Osteoblast (primary cell): ENCODE results near the gene IL11RA. TPM values are rescaled to one million over a fixed set of nuclear protein-coding genes. Genes with fewer than 3 reads are reported as not detected.

Experiments used
- DNase-seq: peaks from one replicate; pipeline ENCODE4 v3.0.0; 2011; ENCODE audit warnings: low spot score, mixed read lengths; ENCODE audit not compliant: insufficient read length; ENCODE audit errors: missing footprints
- H2AFZ ChIP-seq: 2 replicates; pipeline ENCODE4 v1.6.0; 2011; ENCODE audit warnings: mild to moderate bottlenecking, low read length
- H3K27ac ChIP-seq: 2 replicates; pipeline ENCODE4 v1.5.1; 2011; ENCODE audit warnings: mild to moderate bottlenecking, low read depth, low read length, moderate library complexity
- H3K27me3 ChIP-seq: 2 replicates; pipeline ENCODE4 v1.6.0; 2012; ENCODE audit warnings: mild to moderate bottlenecking, control low read depth, inconsistent platforms, low read length, moderate library complexity; ENCODE audit not compliant: insufficient read depth
- H3K36me3 ChIP-seq: 2 replicates; pipeline ENCODE4 v1.5.1; 2011; ENCODE audit warnings: mild to moderate bottlenecking, low read length, control low read depth, moderate library complexity; ENCODE audit not compliant: insufficient read depth
- H3K4me1 ChIP-seq: 2 replicates; pipeline ENCODE4 v1.5.1; 2011; ENCODE audit warnings: mild to moderate bottlenecking, low read length, control low read depth, moderate library complexity; ENCODE audit not compliant: insufficient read depth
- H3K4me2 ChIP-seq: 2 replicates; pipeline ENCODE4 v1.6.0; 2011; ENCODE audit warnings: mild to moderate bottlenecking, low read length; ENCODE audit not compliant: insufficient read depth
- H3K4me3 ChIP-seq: fragments of 200-600 bp; sonication (generic); 3 replicates; pipeline ENCODE4 v1.5.1; 2012; ENCODE audit warnings: mild to moderate bottlenecking, low read length, inconsistent platforms; ENCODE audit not compliant: insufficient read depth
- H3K79me2 ChIP-seq: 2 replicates; pipeline ENCODE4 v1.6.0; 2012; ENCODE audit warnings: mild to moderate bottlenecking, low read length, control low read depth, inconsistent platforms; ENCODE audit not compliant: insufficient read depth
- H3K9me3 ChIP-seq: 2 replicates; pipeline ENCODE4 v1.5.1; 2011; ENCODE audit warnings: low read depth, low read length, control low read depth
- H4K20me1 ChIP-seq: 2 replicates; pipeline ENCODE4 v1.6.0; 2012; ENCODE audit warnings: mild to moderate bottlenecking, low read length, control low read depth; ENCODE audit not compliant: insufficient read depth
- total RNA-seq: library from RNA; depleted of rRNA; stranded (reverse); fragments of >200 nt; gene quantifications from 2 replicates; pipeline ENCODE4 v1.2.3, GENCODE V29; 2012
- TF ChIP-seq, protein P1 (sequence below): IDR thresholded peaks from 2 replicates; pipeline ENCODE4 v1.5.1; 2011; ENCODE audit warnings: mild to moderate bottlenecking, low read depth, low read length, moderate library complexity; ENCODE audit errors: extremely low read depth

The IL11RA gene
- total RNA-seq, 1 donor, result 34.4 TPM

DNA sequence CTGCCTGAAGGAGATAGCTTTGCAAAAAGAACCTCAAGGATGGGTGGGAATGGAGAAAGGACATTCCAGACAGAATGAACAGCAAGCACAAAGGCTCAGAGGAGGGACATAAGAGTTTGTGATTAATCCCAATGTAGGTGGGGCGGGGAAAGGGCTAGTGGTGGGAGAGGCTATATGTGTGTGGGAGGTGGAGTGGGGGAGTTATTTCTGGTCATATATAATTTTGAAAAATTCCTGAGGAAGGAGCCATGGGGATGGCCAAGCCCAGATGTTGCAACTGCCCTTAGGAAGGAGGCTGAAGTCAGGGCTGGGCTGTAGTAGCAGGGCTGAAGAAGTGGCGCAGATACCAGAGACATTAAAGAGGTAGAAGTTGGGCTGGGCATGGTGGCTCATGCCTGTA is 23.9 kb downstream of the IL11RA start:
- Histone ChIP-seq H3K27ac (no peak overlapping the region), H3K4me1 (no peaks in the 10 kb centered on the region), H3K27me3 (no peaks in the 10 kb centered on the region), H3K36me3 (peaks cover 1% of the 10 kb centered on the region), H3K4me2 (no peak overlapping the region), H2AFZ (no peak overlapping the region), H4K20me1 (no peaks in the 10 kb centered on the region), H3K4me3 (no peak overlapping the region), H3K9me3 (no peaks in the 10 kb centered on the region), H3K79me2 (no peaks in the 10 kb centered on the region)
- TF ChIP-seq, protein P1, sequence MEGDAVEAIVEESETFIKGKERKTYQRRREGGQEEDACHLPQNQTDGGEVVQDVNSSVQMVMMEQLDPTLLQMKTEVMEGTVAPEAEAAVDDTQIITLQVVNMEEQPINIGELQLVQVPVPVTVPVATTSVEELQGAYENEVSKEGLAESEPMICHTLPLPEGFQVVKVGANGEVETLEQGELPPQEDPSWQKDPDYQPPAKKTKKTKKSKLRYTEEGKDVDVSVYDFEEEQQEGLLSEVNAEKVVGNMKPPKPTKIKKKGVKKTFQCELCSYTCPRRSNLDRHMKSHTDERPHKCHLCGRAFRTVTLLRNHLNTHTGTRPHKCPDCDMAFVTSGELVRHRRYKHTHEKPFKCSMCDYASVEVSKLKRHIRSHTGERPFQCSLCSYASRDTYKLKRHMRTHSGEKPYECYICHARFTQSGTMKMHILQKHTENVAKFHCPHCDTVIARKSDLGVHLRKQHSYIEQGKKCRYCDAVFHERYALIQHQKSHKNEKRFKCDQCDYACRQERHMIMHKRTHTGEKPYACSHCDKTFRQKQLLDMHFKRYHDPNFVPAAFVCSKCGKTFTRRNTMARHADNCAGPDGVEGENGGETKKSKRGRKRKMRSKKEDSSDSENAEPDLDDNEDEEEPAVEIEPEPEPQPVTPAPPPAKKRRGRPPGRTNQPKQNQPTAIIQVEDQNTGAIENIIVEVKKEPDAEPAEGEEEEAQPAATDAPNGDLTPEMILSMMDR, result no peak
- DNase-seq, result peak; percentile 78

DNA sequence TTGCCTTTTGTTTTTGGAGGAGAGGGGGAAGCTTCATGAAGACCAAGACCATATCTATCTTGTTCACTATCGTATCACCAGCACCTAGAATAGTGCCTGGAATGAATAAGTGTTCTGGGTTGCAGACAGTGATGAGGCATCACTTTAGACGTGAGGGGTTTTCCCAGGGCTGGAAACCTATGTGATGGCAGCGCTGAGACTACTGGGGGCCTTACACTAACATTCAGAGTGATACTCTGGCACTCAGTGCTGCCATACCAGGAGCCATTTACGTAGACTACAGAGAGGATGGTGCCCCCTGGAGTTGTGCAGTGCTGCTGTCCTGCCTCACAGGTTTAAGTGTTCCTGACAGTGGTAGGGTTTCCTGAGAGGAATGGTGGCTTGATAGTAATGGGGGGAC is 32.2 kb downstream of the IL11RA start:
- H3K36me3 ChIP-seq, result peaks cover 4% of the 10 kb centered on the region
- no peaks in the 10 kb centered on the region for H3K79me2 ChIP-seq
- H2AFZ ChIP-seq, result no peak overlapping the region
- H3K27ac ChIP-seq, result no peak overlapping the region
- H3K27me3 ChIP-seq, result no peaks in the 10 kb centered on the region
- peak; percentile 80 for DNase-seq
- TF ChIP-seq, protein P1, result no peak
- H3K4me3 ChIP-seq, result no peak overlapping the region
- no peaks in the 10 kb centered on the region for H3K9me3 ChIP-seq
- H4K20me1 ChIP-seq, result peaks cover 8% of the 10 kb centered on the region
- peaks cover 5% of the 10 kb centered on the region for H3K4me1 ChIP-seq
- no peak overlapping the region for H3K4me2 ChIP-seq

DNA sequence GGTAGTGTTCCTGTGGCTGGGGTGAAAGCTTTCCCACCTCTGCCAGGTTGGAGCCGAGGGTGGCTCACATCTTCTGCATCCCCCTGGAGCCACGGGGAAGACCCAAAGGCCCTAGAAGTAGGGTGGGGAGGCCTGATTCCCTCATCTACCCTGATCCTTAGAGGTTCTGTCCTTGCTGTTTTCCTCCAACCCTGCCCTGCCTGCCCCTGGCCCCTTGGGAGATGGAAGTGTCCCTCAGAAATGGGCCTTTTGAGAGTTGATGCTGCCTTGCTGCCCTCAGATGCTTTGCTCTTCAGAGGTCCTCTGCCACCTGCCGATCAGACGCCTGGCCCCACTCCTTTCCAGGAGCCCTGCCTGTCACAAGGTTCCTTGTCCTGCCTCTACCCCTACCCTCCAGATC is 32.8 kb downstream of the IL11RA start:
- TF ChIP-seq, protein P1, result no peak

DNA sequence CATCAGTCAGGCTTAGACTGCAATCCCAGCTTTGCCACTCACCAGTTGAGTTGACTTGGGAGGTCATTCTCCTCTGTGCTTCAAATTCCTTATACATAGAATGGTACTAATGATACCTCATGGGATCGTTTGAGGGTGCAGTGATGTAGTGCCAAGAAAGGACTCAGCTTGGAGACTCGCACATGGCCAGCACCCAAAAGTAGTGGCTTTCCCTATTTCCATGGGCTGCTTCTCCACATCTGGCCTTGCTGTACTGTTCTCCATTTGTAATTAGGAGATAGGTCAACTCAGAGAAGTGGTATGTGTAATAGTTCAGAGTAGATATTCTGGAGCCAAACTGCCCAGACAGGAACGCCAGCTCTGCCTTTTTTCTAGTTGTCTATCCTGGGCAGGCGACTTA is 33.6 kb downstream of the IL11RA start:
- TF ChIP-seq, protein P1, result no peak
- peaks cover 5% of the 10 kb centered on the region for H3K4me1 ChIP-seq
- H3K27me3 ChIP-seq, result no peaks in the 10 kb centered on the region
- no peak overlapping the region for H3K4me2 ChIP-seq
- DNase-seq, result no peak
- no peaks in the 10 kb centered on the region for H3K79me2 ChIP-seq
- no peak overlapping the region for H3K4me3 ChIP-seq
- H3K9me3 ChIP-seq, result no peaks in the 10 kb centered on the region
- H2AFZ ChIP-seq, result no peak overlapping the region
- no peak overlapping the region for H3K27ac ChIP-seq
- H3K36me3 ChIP-seq, result peaks cover 4% of the 10 kb centered on the region
- H4K20me1 ChIP-seq, result peaks cover 10% of the 10 kb centered on the region

More for the DNA sequence above, 32.8 kb downstream of the IL11RA start:
- no peak overlapping the region for H2AFZ ChIP-seq
- no peak overlapping the region for H3K27ac ChIP-seq
- H3K36me3 ChIP-seq, result peaks cover 4% of the 10 kb centered on the region
- H4K20me1 ChIP-seq, result peaks cover 8% of the 10 kb centered on the region
- H3K9me3 ChIP-seq, result no peaks in the 10 kb centered on the region
- H3K79me2 ChIP-seq, result no peaks in the 10 kb centered on the region
- DNase-seq, result no peak
- no peaks in the 10 kb centered on the region for H3K27me3 ChIP-seq
- H3K4me3 ChIP-seq, result no peak overlapping the region
- peaks cover 5% of the 10 kb centered on the region for H3K4me1 ChIP-seq
- H3K4me2 ChIP-seq, result no peak overlapping the region
